Activated CD4-positive, alpha-beta memory T cell treated with anti-CD3 and anti-CD28 coated beads, Interleukin-2, amount 10 ng/mL, durations not matched to agents 7 days and 5 days (primary cell): ENCODE results near the gene FGGY. TPM values are rescaled to one million over a fixed set of nuclear protein-coding genes. Genes with fewer than 3 reads are reported as not detected.
"Not testable (repeated sequence)": the region's sequence is repeated elsewhere in the genome, so short reads cannot be mapped to it uniquely, and the experiment has no call there.

Source experiments
- CTCF ChIA-PET: fragments of 350-600 bp; sonication (Branson Sonifier 250); formaldehyde crosslinking; loops from one replicate; lab custom pipeline; 2021; ENCODE audit warnings: antibody characterized with exemption, inconsistent platforms; lab: Charles Lee
- POLR2A ChIA-PET: fragments of 350-600 bp; sonication (Branson Sonifier 250); formaldehyde crosslinking; loops from one replicate; lab custom pipeline; 2021; ENCODE audit warnings: antibody characterized with exemption; lab: Charles Lee
- DNase-seq: peaks from one replicate; pipeline ENCODE4 v3.0.0-alpha.2; 2020
- H3K27ac Mint-ChIP-seq: one replicate; pipeline ENCODE4 v1.8.0; 2021; ENCODE audit warnings: mild to moderate bottlenecking, mixed read lengths
- H3K27me3 Mint-ChIP-seq: one replicate; pipeline ENCODE4 v1.8.0; 2021; ENCODE audit warnings: mixed read lengths
- H3K36me3 Mint-ChIP-seq: one replicate; pipeline ENCODE4 v1.8.0; 2021; ENCODE audit warnings: low read depth, mixed read lengths
- H3K4me1 Mint-ChIP-seq: one replicate; pipeline ENCODE4 v1.8.0; 2021; ENCODE audit warnings: mixed read lengths
- H3K4me3 Mint-ChIP-seq: one replicate; pipeline ENCODE4 v1.8.0; 2021; ENCODE audit warnings: mild to moderate bottlenecking, mixed read lengths
- H3K9me3 Mint-ChIP-seq: one replicate; pipeline ENCODE4 v1.8.0; 2021; ENCODE audit warnings: mixed read lengths
- total RNA-seq, 2 experiments: library from RNA; stranded (reverse); gene quantifications; one replicate each; pipeline ENCODE4 v1.2.3, GENCODE V29; 2021

FGGY gene
- total RNA-seq, 2 experiments from 2014 or later, result 7.0 to 7.7 TPM

GRCh38 chr1:59569198-59569597, 272.3 kb downstream of the FGGY start:
- CTCF ChIA-PET, result interaction anchor here (1.2 kb wide), 1 partner anchor 130 kb away, joined by 3 read pairs; no protein-coding TSS in a partner anchor
- H3K36me3 Mint-ChIP-seq, result no peaks in the 10 kb centered on the region

GRCh38 chr1:59570524-59570923, 273.6 kb downstream of the FGGY start:
- ChIA-PET POLR2A (interaction anchor here (0.8 to 2.0 kb wide), 2 partner anchors 93 to 787 kb away, joined by 3 to 7 read pairs; partner anchors contain the start of gene JUN), CTCF (no interaction called here)
- Mint-ChIP-seq H3K27ac (no peak overlapping the region), H3K4me1 (peaks cover 37% of the 10 kb centered on the region), H3K9me3 (peaks cover 5% of the 10 kb centered on the region), H3K4me3 (no peak overlapping the region), H3K27me3 (peaks cover 10% of the 10 kb centered on the region), H3K36me3 (no peaks in the 10 kb centered on the region)
- peak; percentile 69 for DNase-seq

More at GRCh38 chr1:59569198-59569597, 272.3 kb downstream of the FGGY start:
- DNase-seq, result no peak
- Mint-ChIP-seq H3K9me3 (peaks cover 5% of the 10 kb centered on the region), H3K27me3 (peaks cover 10% of the 10 kb centered on the region), H3K27ac (no peak overlapping the region), H3K4me1 (peaks cover 37% of the 10 kb centered on the region), H3K4me3 (no peak overlapping the region)
- POLR2A ChIA-PET, result interaction anchor here (2.0 kb wide), 1 partner anchor 786 kb away, joined by 7 read pairs; the partner anchor contains the start of gene JUN

- ChIA-PET POLR2A (no interaction called here), CTCF (no interaction called here)
- H3K27ac Mint-ChIP-seq, result no peak overlapping the region
- H3K36me3 Mint-ChIP-seq, result no peaks in the 10 kb centered on the region
- peaks cover 5% of the 10 kb centered on the region for H3K9me3 Mint-ChIP-seq
- DNase-seq, result no peak
- no peak overlapping the region for H3K4me3 Mint-ChIP-seq
- peaks cover 33% of the 10 kb centered on the region for H3K4me1 Mint-ChIP-seq
- peaks cover 10% of the 10 kb centered on the region for H3K27me3 Mint-ChIP-seq
Observed at GRCh38 chr1:59574085-59574484, 277.2 kb downstream of the FGGY start.

GRCh38 chr1:59577774-59578173, 280.9 kb downstream of the FGGY start:
- H3K4me3 Mint-ChIP-seq, result no peak overlapping the region
- no peak for DNase-seq
- ChIA-PET CTCF (no interaction called here), POLR2A (no interaction called here)
- H3K27ac Mint-ChIP-seq, result no peak overlapping the region
- H3K27me3 Mint-ChIP-seq, result no peaks in the 10 kb centered on the region
- H3K4me1 Mint-ChIP-seq, result peaks cover 1% of the 10 kb centered on the region
- H3K9me3 Mint-ChIP-seq, result peaks cover 5% of the 10 kb centered on the region
- no peaks in the 10 kb centered on the region for H3K36me3 Mint-ChIP-seq

- CTCF ChIA-PET, result no interaction called here
- H3K4me3 Mint-ChIP-seq, result no peak overlapping the region
- DNase-seq, result no peak
- H3K36me3 Mint-ChIP-seq, result no peaks in the 10 kb centered on the region
- no peaks in the 10 kb centered on the region for H3K27me3 Mint-ChIP-seq
- POLR2A ChIA-PET, result no interaction called here
- H3K9me3 Mint-ChIP-seq, result peaks cover under 1% of the 10 kb centered on the region
- no peak overlapping the region for H3K27ac Mint-ChIP-seq
- H3K4me1 Mint-ChIP-seq, result no peaks in the 10 kb centered on the region
Observed at GRCh38 chr1:59579222-59579621, 282.3 kb downstream of the FGGY start.

GRCh38 chr1:59580257-59580656, 283.4 kb downstream of the FGGY start:
- CTCF ChIA-PET, result no interaction called here
- no peaks in the 10 kb centered on the region for H3K4me1 Mint-ChIP-seq
- no peak overlapping the region for H3K4me3 Mint-ChIP-seq
- H3K9me3 Mint-ChIP-seq, result no peaks in the 10 kb centered on the region
- H3K27me3 Mint-ChIP-seq, result no peaks in the 10 kb centered on the region
- POLR2A ChIA-PET, result no interaction called here
- no peaks in the 10 kb centered on the region for H3K36me3 Mint-ChIP-seq
- no peak for DNase-seq
- H3K27ac Mint-ChIP-seq, result no peak overlapping the region

GRCh38 chr1:59592410-59592809, 295.5 kb downstream of the FGGY start:
- H3K27me3 Mint-ChIP-seq, H3K4me1 Mint-ChIP-seq, CTCF ChIA-PET, DNase-seq, H3K4me3 Mint-ChIP-seq, H3K9me3 Mint-ChIP-seq, H3K36me3 Mint-ChIP-seq, POLR2A ChIA-PET, H3K27ac Mint-ChIP-seq: not testable (repeated sequence)

GRCh38 chr1:59592924-59593323, 296.0 kb downstream of the FGGY start:
- no peaks in the 10 kb centered on the region for H3K36me3 Mint-ChIP-seq
- no peaks in the 10 kb centered on the region for H3K4me1 Mint-ChIP-seq
- POLR2A ChIA-PET, result no interaction called here
- DNase-seq, result no peak
- H3K9me3 Mint-ChIP-seq, result no peaks in the 10 kb centered on the region
- H3K4me3 Mint-ChIP-seq, result no peak overlapping the region
- CTCF ChIA-PET, result no interaction called here
- no peak overlapping the region for H3K27ac Mint-ChIP-seq
- no peaks in the 10 kb centered on the region for H3K27me3 Mint-ChIP-seq

- no peaks in the 10 kb centered on the region for H3K36me3 Mint-ChIP-seq
- DNase-seq, result no peak
- H3K27ac Mint-ChIP-seq, result no peak overlapping the region
- H3K4me1 Mint-ChIP-seq, result no peaks in the 10 kb centered on the region
- ChIA-PET POLR2A (no interaction called here), CTCF (no interaction called here)
- no peaks in the 10 kb centered on the region for H3K27me3 Mint-ChIP-seq
- no peaks in the 10 kb centered on the region for H3K9me3 Mint-ChIP-seq
- no peak overlapping the region for H3K4me3 Mint-ChIP-seq
Observed at GRCh38 chr1:59593798-59594790, 297.2 kb downstream of the FGGY start.

- no peaks in the 10 kb centered on the region for H3K4me1 Mint-ChIP-seq
- ChIA-PET CTCF (no interaction called here), POLR2A (no interaction called here)
- no peak overlapping the region for H3K4me3 Mint-ChIP-seq
- no peaks in the 10 kb centered on the region for H3K27me3 Mint-ChIP-seq
- no peak for DNase-seq
- H3K27ac Mint-ChIP-seq, result no peak overlapping the region
- H3K9me3 Mint-ChIP-seq, result no peaks in the 10 kb centered on the region
- H3K36me3 Mint-ChIP-seq, result no peaks in the 10 kb centered on the region
Observed at GRCh38 chr1:59595774-59596173, 298.9 kb downstream of the FGGY start.

GRCh38 chr1:59596432-59596831, 299.5 kb downstream of the FGGY start:
- Mint-ChIP-seq H3K4me3 (no peak overlapping the region), H3K9me3 (no peaks in the 10 kb centered on the region), H3K27ac (no peak overlapping the region), H3K36me3 (no peaks in the 10 kb centered on the region), H3K27me3 (no peaks in the 10 kb centered on the region), H3K4me1 (no peaks in the 10 kb centered on the region)
- ChIA-PET POLR2A (no interaction called here), CTCF (no interaction called here)
- no peak for DNase-seq

- H3K27me3 Mint-ChIP-seq, result no peaks in the 10 kb centered on the region
- H3K27ac Mint-ChIP-seq, result no peak overlapping the region
- H3K9me3 Mint-ChIP-seq, result no peaks in the 10 kb centered on the region
- no peak overlapping the region for H3K4me3 Mint-ChIP-seq
- POLR2A ChIA-PET, result no interaction called here
- H3K4me1 Mint-ChIP-seq, result no peaks in the 10 kb centered on the region
- no peak for DNase-seq
- H3K36me3 Mint-ChIP-seq, result no peaks in the 10 kb centered on the region
- CTCF ChIA-PET, result no interaction called here
Observed at GRCh38 chr1:59596956-59597355, 300.1 kb downstream of the FGGY start.

- Mint-ChIP-seq H3K27me3 (no peaks in the 10 kb centered on the region), H3K4me1 (no peaks in the 10 kb centered on the region), H3K9me3 (no peaks in the 10 kb centered on the region), H3K36me3 (no peaks in the 10 kb centered on the region), H3K27ac (no peak overlapping the region), H3K4me3 (no peak overlapping the region)
- no peak for DNase-seq
- POLR2A ChIA-PET, result no interaction called here
- CTCF ChIA-PET, result no interaction called here
Observed at GRCh38 chr1:59597420-59598119, 300.7 kb downstream of the FGGY start.
